Activated T-helper 2 cell treated with anti-CD3 and anti-CD28 coated beads, Interferon-gamma antibody, Interleukin-2, Interleukin-4, amounts not matched to agents 10 μg/mL and 5 μg/mL and 100 μg/mL, durations not matched to agents 14 hours and 24 hours and 36 hours (primary cell): ENCODE data around the gene ANK3. TPM values are rescaled to one million over a fixed set of nuclear protein-coding genes. Genes with fewer than 3 reads are reported as not detected.

ENCODE experiments used
- DNase-seq: peaks from one replicate; pipeline ENCODE4 v3.0.0; 2021; ENCODE audit warnings: low spot score
- H3K27ac Mint-ChIP-seq: one replicate; pipeline ENCODE4 v1.8.0; 2021; ENCODE audit warnings: mixed read lengths
- H3K27me3 Mint-ChIP-seq: one replicate; pipeline ENCODE4 v1.8.0; 2021; ENCODE audit warnings: low read depth, mixed read lengths
- H3K36me3 Mint-ChIP-seq: one replicate; pipeline ENCODE4 v1.8.0; 2021; ENCODE audit warnings: low read depth, mixed read lengths
- H3K4me1 Mint-ChIP-seq: one replicate; pipeline ENCODE4 v1.8.0; 2021; ENCODE audit warnings: low read depth, mixed read lengths
- H3K4me3 Mint-ChIP-seq: one replicate; pipeline ENCODE4 v1.8.0; 2021; ENCODE audit warnings: low read depth, mild to moderate bottlenecking, moderate library complexity, mixed read lengths
- H3K9me3 Mint-ChIP-seq: one replicate; pipeline ENCODE4 v1.8.0; 2021; ENCODE audit warnings: mixed read lengths
- intact Hi-C: fragments of 100-400 bp; cut with micrococcal nuclease; formaldehyde crosslinking; loops from one replicate; pipeline ENCODE4 v1.15.1; 2023
- total RNA-seq: library from RNA; stranded (reverse); gene quantifications from 2 replicates; pipeline ENCODE4 v1.2.3, GENCODE V29; 2022

ANK3 gene
- total RNA-seq, 1 donor from 2014 or later: 14.4 TPM

GRCh38 chr10:60197206-60197605 is 192.5 kb downstream of the ANK3 start:
- Mint-ChIP-seq H3K27me3 (no peaks in the 10 kb centered on the region), H3K4me3 (no peak overlapping the region), H3K4me1 (no peaks in the 10 kb centered on the region), H3K27ac (no peak overlapping the region), H3K9me3 (no peaks in the 10 kb centered on the region), H3K36me3 (no peaks in the 10 kb centered on the region)
- intact Hi-C loops: no loop called here
- no peak for DNase-seq

- intact Hi-C loops: no loop called here
- Mint-ChIP-seq H3K4me1 (no peaks in the 10 kb centered on the region), H3K27ac (no peak overlapping the region), H3K4me3 (no peak overlapping the region), H3K27me3 (no peaks in the 10 kb centered on the region), H3K9me3 (peaks cover 5% of the 10 kb centered on the region), H3K36me3 (peaks cover 4% of the 10 kb centered on the region)
- DNase-seq: no peak
These were observed 195.3 kb downstream of the ANK3 start for GRCh38 chr10:60194421-60194820.

GRCh38 chr10:60192946-60193345 is 196.7 kb downstream of the ANK3 start:
- Mint-ChIP-seq H3K27me3 (no peaks in the 10 kb centered on the region), H3K9me3 (peaks cover 5% of the 10 kb centered on the region), H3K27ac (no peak overlapping the region), H3K4me3 (no peak overlapping the region), H3K36me3 (peaks cover 4% of the 10 kb centered on the region), H3K4me1 (no peaks in the 10 kb centered on the region)
- DNase-seq: no peak
- intact Hi-C loops: no loop called here

- H3K4me1 Mint-ChIP-seq: peaks cover 2% of the 10 kb centered on the region
- DNase-seq: no peak
- H3K27ac Mint-ChIP-seq: no peak overlapping the region
- no peaks in the 10 kb centered on the region for H3K27me3 Mint-ChIP-seq
- intact Hi-C loops: no loop called here
- peaks cover 5% of the 10 kb centered on the region for H3K9me3 Mint-ChIP-seq
- peaks cover 4% of the 10 kb centered on the region for H3K36me3 Mint-ChIP-seq
- no peak overlapping the region for H3K4me3 Mint-ChIP-seq
These were observed 199.7 kb downstream of the ANK3 start for GRCh38 chr10:60189861-60190475.

DNA sequence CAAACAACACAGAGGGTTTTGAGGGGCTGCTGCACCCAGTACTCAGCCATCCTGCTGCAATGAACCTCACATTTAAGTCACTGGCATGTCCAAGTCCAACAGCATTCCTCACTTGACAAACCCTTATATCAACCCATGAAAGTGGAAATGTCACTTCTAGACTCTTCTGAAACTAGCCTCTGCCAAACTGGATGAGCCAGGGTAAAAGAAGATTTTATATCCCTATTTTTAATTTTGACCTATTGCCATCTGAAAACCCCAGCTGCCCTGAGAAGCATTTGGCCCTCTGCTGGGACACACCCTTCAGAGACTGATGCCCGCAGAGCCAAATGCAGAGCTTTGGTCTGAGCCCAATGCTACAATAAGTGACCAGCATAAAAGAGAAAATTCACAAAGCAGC is 201.1 kb downstream of the ANK3 start:
- intact Hi-C loops: no loop called here
- H3K4me1 Mint-ChIP-seq: peaks cover 2% of the 10 kb centered on the region
- H3K27ac Mint-ChIP-seq: no peak overlapping the region
- H3K4me3 Mint-ChIP-seq: no peak overlapping the region
- H3K27me3 Mint-ChIP-seq: no peaks in the 10 kb centered on the region
- DNase-seq: no peak
- H3K9me3 Mint-ChIP-seq: peaks cover 5% of the 10 kb centered on the region
- peaks cover 4% of the 10 kb centered on the region for H3K36me3 Mint-ChIP-seq

- Mint-ChIP-seq H3K9me3 (peaks cover 5% of the 10 kb centered on the region), H3K4me1 (peaks cover 2% of the 10 kb centered on the region), H3K27ac (no peak overlapping the region), H3K27me3 (no peaks in the 10 kb centered on the region), H3K4me3 (no peak overlapping the region), H3K36me3 (peaks cover 4% of the 10 kb centered on the region)
- DNase-seq: no peak
- intact Hi-C loops: no loop called here
These were observed 202.0 kb downstream of the ANK3 start for GRCh38 chr10:60187691-60188090.

DNA sequence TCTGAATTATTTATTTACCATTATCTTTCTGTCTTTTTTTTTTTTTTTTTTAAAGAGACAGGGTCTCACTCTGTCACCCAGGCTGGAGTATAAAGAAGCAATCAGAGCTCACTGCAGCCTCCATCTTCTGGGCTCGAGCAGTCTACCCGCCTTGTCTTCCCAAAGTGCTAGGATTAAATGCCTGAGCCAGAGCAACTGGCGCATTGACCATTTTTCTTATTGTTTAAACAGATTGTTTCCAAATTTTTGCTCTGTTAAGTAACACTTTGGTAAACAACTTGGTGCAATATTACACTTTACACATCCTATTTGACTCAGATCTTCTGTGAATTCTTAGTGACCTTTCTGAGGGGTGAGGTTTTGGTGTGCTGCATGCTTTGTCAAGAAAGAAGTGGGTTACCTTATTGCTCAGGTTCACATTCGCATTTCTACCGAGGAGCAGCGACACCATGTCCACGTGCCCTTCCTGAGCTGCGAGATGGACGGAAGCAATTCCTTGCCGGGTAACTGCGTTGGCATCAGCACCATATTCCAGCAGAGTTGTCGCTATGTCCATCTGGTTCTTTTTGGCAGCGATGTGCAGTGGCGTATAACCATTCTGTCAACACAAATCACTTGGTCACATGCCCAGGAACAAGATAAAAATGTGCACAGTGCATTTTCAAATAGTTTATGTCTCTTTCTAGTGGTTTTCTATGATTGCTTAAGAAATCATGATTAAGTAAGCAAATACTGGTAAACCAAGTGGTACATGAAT is 203.2 kb downstream of the ANK3 start:
- H3K4me1 Mint-ChIP-seq: peaks cover 2% of the 10 kb centered on the region
- H3K27ac Mint-ChIP-seq: no peak overlapping the region
- no peak overlapping the region for H3K4me3 Mint-ChIP-seq
- H3K9me3 Mint-ChIP-seq: peaks cover 5% of the 10 kb centered on the region
- no peak for DNase-seq
- intact Hi-C loops: no loop called here
- no peaks in the 10 kb centered on the region for H3K27me3 Mint-ChIP-seq
- H3K36me3 Mint-ChIP-seq: peaks cover 4% of the 10 kb centered on the region

DNA sequence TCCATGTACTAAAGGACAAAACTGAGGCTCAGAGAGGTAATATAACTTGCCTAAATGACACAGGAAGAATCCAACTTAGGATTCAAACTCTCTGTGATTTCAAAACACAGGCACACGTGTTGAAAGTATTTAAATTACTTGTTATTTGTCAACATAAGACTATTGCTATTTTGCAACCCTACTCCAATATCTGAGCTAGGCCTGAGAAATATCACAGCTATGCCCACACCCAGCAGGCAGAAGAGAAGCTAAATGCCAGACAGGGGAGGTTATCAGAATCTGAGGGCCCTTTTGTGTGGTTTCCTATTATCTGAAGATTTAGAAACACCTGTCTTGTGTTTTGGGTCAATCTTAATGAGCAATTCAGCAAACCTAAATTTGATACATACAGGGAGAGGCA is 204.3 kb downstream of the ANK3 start:
- Mint-ChIP-seq H3K27me3 (no peaks in the 10 kb centered on the region), H3K4me1 (peaks cover 2% of the 10 kb centered on the region), H3K9me3 (no peaks in the 10 kb centered on the region), H3K36me3 (no peaks in the 10 kb centered on the region), H3K27ac (no peak overlapping the region), H3K4me3 (no peak overlapping the region)
- intact Hi-C loops: no loop called here
- DNase-seq: no peak

- DNase-seq: no peak
- intact Hi-C loops: no loop called here
- Mint-ChIP-seq H3K27ac (no peak overlapping the region), H3K4me3 (no peak overlapping the region), H3K27me3 (no peaks in the 10 kb centered on the region), H3K36me3 (no peaks in the 10 kb centered on the region), H3K4me1 (peaks cover 2% of the 10 kb centered on the region), H3K9me3 (no peaks in the 10 kb centered on the region)
These were observed 207.0 kb downstream of the ANK3 start for GRCh38 chr10:60182691-60183090.

DNA sequence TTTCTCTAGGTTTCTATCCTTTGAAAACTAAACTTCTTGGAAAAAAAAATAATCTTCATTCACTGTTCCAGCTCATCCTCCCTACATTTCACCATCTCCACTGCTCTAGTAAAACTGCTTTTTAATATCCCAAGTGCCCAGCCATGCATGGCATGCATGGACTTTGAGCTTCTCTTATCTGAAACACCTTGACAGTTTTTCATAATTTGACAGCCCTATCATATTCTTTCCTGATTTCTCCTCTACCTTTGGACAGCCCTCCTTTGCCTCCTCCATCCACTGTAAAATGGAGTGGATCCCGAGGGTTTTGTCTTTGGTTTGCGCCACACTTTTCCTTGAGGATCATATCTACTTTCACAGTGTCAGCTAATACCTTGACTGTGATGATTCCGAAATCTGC is 212.8 kb downstream of the ANK3 start:
- H3K4me1 Mint-ChIP-seq: no peaks in the 10 kb centered on the region
- no peaks in the 10 kb centered on the region for H3K36me3 Mint-ChIP-seq
- H3K27ac Mint-ChIP-seq: no peak overlapping the region

GRCh38 chr10:60175441-60175971 is 214.2 kb downstream of the ANK3 start:
- intact Hi-C loops: no loop called here
- H3K27me3 Mint-ChIP-seq: no peaks in the 10 kb centered on the region
- no peaks in the 10 kb centered on the region for H3K9me3 Mint-ChIP-seq
- no peaks in the 10 kb centered on the region for H3K4me1 Mint-ChIP-seq
- no peak overlapping the region for H3K4me3 Mint-ChIP-seq
- H3K27ac Mint-ChIP-seq: no peak overlapping the region
- DNase-seq: no peak
- no peaks in the 10 kb centered on the region for H3K36me3 Mint-ChIP-seq

More for the DNA sequence above, 212.8 kb downstream of the ANK3 start:
- DNase-seq: no peak
- H3K27me3 Mint-ChIP-seq: no peaks in the 10 kb centered on the region
- intact Hi-C loops: no loop called here
- no peaks in the 10 kb centered on the region for H3K9me3 Mint-ChIP-seq
- no peak overlapping the region for H3K4me3 Mint-ChIP-seq

GRCh38 chr10:60172363-60172990 is 217.2 kb downstream of the ANK3 start:
- Mint-ChIP-seq H3K9me3 (no peaks in the 10 kb centered on the region), H3K27me3 (no peaks in the 10 kb centered on the region), H3K27ac (no peak overlapping the region), H3K4me3 (no peak overlapping the region), H3K36me3 (no peaks in the 10 kb centered on the region), H3K4me1 (no peaks in the 10 kb centered on the region)
- intact Hi-C loops: no loop called here
- no peak for DNase-seq

GRCh38 chr10:60171436-60172013 is 218.2 kb downstream of the ANK3 start:
- H3K4me3 Mint-ChIP-seq: no peak overlapping the region

More at GRCh38 chr10:60171436-60172013, 218.2 kb downstream of the ANK3 start:
- intact Hi-C loops: no loop called here
- no peaks in the 10 kb centered on the region for H3K9me3 Mint-ChIP-seq
- no peaks in the 10 kb centered on the region for H3K27me3 Mint-ChIP-seq
- H3K27ac Mint-ChIP-seq: no peak overlapping the region
- no peak for DNase-seq
- no peaks in the 10 kb centered on the region for H3K36me3 Mint-ChIP-seq
- no peaks in the 10 kb centered on the region for H3K4me1 Mint-ChIP-seq
